Ascending aorta (tissue), 2 donors: ENCODE results near the gene HADHA. TPM values are rescaled to one million over a fixed set of nuclear protein-coding genes. Genes with fewer than 3 reads are reported as not detected.
A peak's percentile ranks its signal among the peaks of the same experiment; 100 is the strongest.

Experiments
- DNase-seq, 2 donors: peaks; one replicate each; pipeline ENCODE4 v3.0.0-alpha.2; 2019; ENCODE audit warnings: low spot score in 2 of 2
- H3K27ac ChIP-seq, 2 donors: fragments of 200-600 bp; sonication (generic); one replicate each; pipeline ENCODE4 v1.5.1; 2016 to 2017; ENCODE audit warnings: mild to moderate bottlenecking in 1 of 2
- H3K27me3 ChIP-seq: fragments of 200-600 bp; sonication (generic); one replicate; pipeline ENCODE4 v1.5.1; 2017
- H3K36me3 ChIP-seq, 2 donors: fragments of 200-600 bp; sonication (generic); one replicate each; pipeline ENCODE4 v1.5.1; 2016
- H3K4me1 ChIP-seq, 2 donors: fragments of 200-600 bp; sonication (generic); one replicate each; pipeline ENCODE4 v1.5.1; 2016 to 2017; ENCODE audit warnings: mild to moderate bottlenecking in 1 of 2
- H3K4me3 ChIP-seq, 2 donors: fragments of 200-600 bp; sonication (generic); one replicate each; pipeline ENCODE4 v1.5.1; 2016 to 2017; ENCODE audit warnings: mild to moderate bottlenecking in 1 of 2
- H3K9me3 ChIP-seq, 2 donors: fragments of 200-600 bp; sonication (generic); one replicate each; pipeline ENCODE4 v1.5.1; 2016
- intact Hi-C: fragments of 100-400 bp; cut with DNase I; formaldehyde crosslinking; loops from one replicate; pipeline ENCODE4 v1.15.1; 2023
- total RNA-seq: library from RNA; depleted of rRNA; stranded (reverse); fragments of >200 nt; gene quantifications from one replicate; pipeline ENCODE4 v1.1.0, GENCODE V29; 2016
- TF ChIP-seq, protein P1 (sequence below), 3 experiments: fragments of 200-600 bp in 2 of 3; fragments of 450-650 bp in 1 of 3; sonication (generic) in 2 of 3; IDR thresholded peaks; one replicate each; pipeline ENCODE4 v1.5.1; 2016 to 2019; ENCODE audit warnings: antibody characterized with exemption in 3 of 3, mild to moderate bottlenecking in 1 of 3, moderate library complexity in 1 of 3

Gene HADHA
- total RNA-seq, 1 donor from 2014 or later, result 49.5 TPM

DNA sequence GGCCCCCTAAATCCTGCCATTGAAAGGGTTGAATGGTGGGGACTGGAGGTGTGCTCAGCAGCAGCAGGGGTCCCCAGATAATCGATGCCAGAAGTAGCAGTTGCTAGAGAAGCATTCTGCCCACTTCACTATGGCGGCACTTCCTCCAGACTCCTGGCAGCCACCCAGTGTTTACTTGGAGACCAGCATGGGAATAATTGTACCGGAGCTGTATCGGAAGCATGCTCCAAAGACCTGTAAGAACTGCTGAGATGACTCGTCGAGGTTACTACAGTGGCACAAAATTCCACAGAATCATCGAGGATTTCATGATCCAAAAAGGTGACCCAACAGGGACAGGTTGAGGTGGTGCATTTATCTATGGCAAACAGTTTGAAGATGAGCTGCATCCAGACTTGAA lies 82.5 kb downstream of the HADHA start:
- H3K36me3 ChIP-seq, result no peaks in the 10 kb centered on the region
- H3K9me3 ChIP-seq, result no peaks in the 10 kb centered on the region
- H3K4me1 ChIP-seq, result no peaks in the 10 kb centered on the region
- intact Hi-C loops, result no loop called here
- no peak overlapping the region for H3K4me3 ChIP-seq
- TF ChIP-seq, protein P1, sequence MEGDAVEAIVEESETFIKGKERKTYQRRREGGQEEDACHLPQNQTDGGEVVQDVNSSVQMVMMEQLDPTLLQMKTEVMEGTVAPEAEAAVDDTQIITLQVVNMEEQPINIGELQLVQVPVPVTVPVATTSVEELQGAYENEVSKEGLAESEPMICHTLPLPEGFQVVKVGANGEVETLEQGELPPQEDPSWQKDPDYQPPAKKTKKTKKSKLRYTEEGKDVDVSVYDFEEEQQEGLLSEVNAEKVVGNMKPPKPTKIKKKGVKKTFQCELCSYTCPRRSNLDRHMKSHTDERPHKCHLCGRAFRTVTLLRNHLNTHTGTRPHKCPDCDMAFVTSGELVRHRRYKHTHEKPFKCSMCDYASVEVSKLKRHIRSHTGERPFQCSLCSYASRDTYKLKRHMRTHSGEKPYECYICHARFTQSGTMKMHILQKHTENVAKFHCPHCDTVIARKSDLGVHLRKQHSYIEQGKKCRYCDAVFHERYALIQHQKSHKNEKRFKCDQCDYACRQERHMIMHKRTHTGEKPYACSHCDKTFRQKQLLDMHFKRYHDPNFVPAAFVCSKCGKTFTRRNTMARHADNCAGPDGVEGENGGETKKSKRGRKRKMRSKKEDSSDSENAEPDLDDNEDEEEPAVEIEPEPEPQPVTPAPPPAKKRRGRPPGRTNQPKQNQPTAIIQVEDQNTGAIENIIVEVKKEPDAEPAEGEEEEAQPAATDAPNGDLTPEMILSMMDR (IDR thresholded peaks at IDR 0.05), result no peak
- DNase-seq, result no peak
- no peak overlapping the region for H3K27ac ChIP-seq
- no peaks in the 10 kb centered on the region for H3K27me3 ChIP-seq

DNA sequence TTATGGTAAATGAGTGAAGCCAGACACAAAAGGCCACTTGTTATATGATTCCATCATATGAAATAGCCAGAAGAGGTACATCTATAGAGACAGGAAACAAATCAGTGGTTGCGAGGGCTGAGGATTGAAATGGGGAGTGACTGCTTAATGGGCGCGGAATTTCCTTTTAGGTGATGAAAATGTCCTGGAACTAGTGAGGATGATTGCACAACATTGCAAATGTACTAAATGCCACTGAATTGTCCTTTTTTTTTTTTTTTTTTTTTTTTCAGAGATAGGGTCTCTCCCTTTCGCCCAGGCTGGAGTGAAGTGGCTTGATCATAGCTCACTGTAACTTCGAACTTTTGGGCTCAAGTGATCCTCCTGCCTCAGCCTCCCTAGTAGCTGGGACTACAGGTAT lies 86.9 kb downstream of the HADHA start:
- H3K27ac ChIP-seq, result no peak overlapping the region
- H3K4me3 ChIP-seq, result no peak overlapping the region
- TF ChIP-seq, protein P1 (IDR thresholded peaks at IDR 0.05), result no peak
- H3K9me3 ChIP-seq, result peaks cover 0 to 15% of the 10 kb centered on the region in 2 donors
- intact Hi-C loops, result no loop called here
- H3K27me3 ChIP-seq, result no peaks in the 10 kb centered on the region
- no peaks in the 10 kb centered on the region for H3K36me3 ChIP-seq
- no peak for DNase-seq
- H3K4me1 ChIP-seq, result no peaks in the 10 kb centered on the region

DNA sequence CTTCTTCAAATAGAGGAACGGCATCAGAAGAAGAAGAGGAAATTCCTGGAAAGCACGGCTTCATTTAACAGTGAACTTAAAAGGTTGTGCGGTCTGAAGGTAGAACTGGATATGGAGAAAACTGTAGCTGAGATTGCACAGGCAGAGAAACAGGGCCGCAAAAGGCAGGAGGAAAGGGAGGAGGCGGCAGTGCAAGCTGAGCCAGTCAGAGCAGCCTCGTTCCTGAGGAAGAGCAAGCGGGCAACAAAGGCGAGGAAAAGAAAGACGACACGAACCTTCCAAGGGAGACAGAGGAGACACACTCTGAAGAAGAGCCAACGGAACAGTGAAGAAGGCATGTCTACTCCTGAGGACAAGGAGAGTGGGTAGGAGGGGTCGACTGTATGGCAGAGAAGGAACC lies 94.2 kb downstream of the HADHA start:
- Histone ChIP-seq H3K36me3 (no peaks in the 10 kb centered on the region), H3K4me3 (no peak overlapping the region), H3K9me3 (peaks cover 0 to 15% of the 10 kb centered on the region in 2 donors), H3K4me1 (no peaks in the 10 kb centered on the region), H3K27ac (no peak overlapping the region), H3K27me3 (no peaks in the 10 kb centered on the region)
- intact Hi-C loops, result no loop called here
- TF ChIP-seq, protein P1 (IDR thresholded peaks at IDR 0.05), result no peak
- no peak for DNase-seq

DNA sequence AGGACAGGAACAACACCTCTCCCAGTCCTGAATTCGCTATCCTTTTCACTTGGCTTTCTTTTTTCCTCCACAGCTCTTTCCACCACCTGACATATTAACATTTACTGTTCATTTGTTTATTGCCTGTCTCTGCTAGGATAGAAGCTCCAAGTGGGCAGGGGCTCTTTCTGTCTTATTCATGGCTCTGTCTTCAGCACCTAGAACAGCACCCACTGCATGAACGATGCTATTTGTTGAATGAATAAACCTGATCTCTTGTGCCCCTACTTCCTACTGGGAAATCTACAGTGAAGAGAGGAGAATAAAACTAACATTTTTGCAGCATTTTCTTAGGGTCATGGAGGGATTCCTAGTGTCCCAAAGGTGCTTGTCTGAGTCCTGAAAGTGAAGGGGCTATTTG lies 95.9 kb downstream of the HADHA start:
- intact Hi-C loops, result loop anchor here (10.0 kb wide), 1 partner anchor 294 kb away; no protein-coding TSS in a partner anchor
- Histone ChIP-seq H3K4me1 (no peaks in the 10 kb centered on the region), H3K27me3 (no peaks in the 10 kb centered on the region), H3K27ac (no peak overlapping the region), H3K4me3 (no peak overlapping the region), H3K36me3 (no peaks in the 10 kb centered on the region), H3K9me3 (peaks cover 0 to 4% of the 10 kb centered on the region in 2 donors)
- TF ChIP-seq, protein P1 (IDR thresholded peaks at IDR 0.05), result no peak
- no peak for DNase-seq

DNA sequence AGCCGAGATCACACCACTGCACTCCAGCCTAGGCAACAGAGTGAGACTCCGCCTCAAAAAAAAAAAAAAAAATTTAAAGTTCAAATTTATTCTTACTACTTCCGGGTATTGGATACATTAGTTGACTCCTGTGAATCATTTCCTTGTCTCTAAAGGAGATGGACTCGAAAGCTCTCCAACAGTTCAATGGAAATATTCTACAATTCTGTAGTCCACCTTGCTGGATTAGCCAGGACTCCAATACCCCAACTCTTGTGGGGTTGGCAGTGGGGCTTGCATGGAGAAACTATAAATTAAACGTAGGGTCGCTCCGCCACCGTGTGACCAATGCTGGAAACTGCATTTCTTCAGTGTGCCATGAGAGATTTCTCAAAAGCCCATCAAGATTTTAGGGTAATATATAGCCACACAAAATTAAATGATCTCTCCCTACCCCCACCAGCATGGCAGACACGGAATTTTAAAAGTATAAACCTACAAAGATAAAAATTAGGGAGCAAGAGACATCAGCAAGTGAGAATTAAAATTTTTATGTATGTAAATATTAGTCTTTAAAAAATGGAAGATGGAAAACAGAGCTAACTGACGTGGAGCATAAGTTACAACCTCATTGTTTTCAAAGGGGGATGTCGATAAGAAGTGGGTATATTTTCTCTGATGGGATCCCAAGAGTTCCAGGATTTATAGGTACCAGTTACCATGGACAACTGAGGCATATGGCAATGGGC lies 99.3 kb downstream of the HADHA start:
- Histone ChIP-seq H3K27me3 (no peaks in the 10 kb centered on the region), H3K4me3 (no peak overlapping the region), H3K9me3 (no peaks in the 10 kb centered on the region), H3K4me1 (no peaks in the 10 kb centered on the region), H3K36me3 (no peaks in the 10 kb centered on the region), H3K27ac (no peak overlapping the region)
- intact Hi-C loops, result loop anchor here (1.0 to 10.0 kb wide), 4 partner anchors 154 to 290 kb away; no protein-coding TSS in a partner anchor
- TF ChIP-seq, protein P1 (IDR thresholded peaks at IDR 0.05), result peak; percentile 61 to 75 (median 74)
- peak in 1 of 2 donors; percentile 68 for DNase-seq
